ENCODE measurements around the gene CXCL11.
"Not testable (repeated sequence)": the region's sequence is repeated elsewhere in the genome, so short reads cannot be mapped to it uniquely, and the experiment has no call there.

CXCL11 gene

GRCh38 chr4:76003035-76003434, 32.8 kb downstream of the CXCL11 start:
- no peak for DNase-seq (ENCODE audit: extremely low read depth in 1 of 2, low read depth in 1 of 2)

- no peak for DNase-seq (ENCODE audit: extremely low read depth in 1 of 2, low read depth in 1 of 2)
These were observed 33.7 kb downstream of the CXCL11 start for GRCh38 chr4:76002176-76002575.

- DNase-seq (ENCODE audit: extremely low read depth in 1 of 2, low read depth in 1 of 2) = no peak
These were observed 34.2 kb downstream of the CXCL11 start for GRCh38 chr4:76001700-76002099.

GRCh38 chr4:76000279-76000678, 35.6 kb downstream of the CXCL11 start:
- no peak for DNase-seq (ENCODE audit: extremely low read depth in 1 of 2, low read depth in 1 of 2)

DNA sequence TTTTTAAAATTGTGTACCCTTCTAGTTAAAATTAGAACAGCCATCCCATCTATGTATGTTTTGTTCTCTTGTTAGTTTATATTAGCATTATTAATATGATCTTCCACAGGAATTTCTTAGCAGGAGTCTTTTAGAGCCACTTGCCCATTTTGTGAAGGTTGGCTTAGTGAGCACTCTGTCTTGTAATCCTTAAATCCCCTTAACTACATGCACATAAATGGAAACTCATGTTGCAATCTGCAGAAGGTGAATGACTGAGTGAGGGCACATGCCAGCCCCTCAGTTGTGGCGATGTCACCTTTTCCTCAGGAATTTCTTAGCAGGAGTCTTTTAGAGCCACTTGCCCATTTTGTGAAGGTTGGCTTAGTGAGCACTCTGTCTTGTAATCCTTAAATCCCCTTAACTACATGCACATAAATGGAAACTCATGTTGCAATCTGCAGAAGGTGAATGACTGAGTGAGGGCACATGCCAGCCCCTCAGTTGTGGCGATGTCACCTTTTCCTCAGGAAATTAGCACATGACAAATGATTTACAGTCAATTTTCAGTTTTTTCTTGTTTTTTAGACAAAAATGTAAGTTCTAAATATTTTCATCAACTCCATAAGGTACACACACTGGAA, 37.2 kb downstream of the CXCL11 start:
- DNase-seq (ENCODE audit: extremely low read depth in 1 of 2, low read depth in 1 of 2) = not testable (repeated sequence)

DNA sequence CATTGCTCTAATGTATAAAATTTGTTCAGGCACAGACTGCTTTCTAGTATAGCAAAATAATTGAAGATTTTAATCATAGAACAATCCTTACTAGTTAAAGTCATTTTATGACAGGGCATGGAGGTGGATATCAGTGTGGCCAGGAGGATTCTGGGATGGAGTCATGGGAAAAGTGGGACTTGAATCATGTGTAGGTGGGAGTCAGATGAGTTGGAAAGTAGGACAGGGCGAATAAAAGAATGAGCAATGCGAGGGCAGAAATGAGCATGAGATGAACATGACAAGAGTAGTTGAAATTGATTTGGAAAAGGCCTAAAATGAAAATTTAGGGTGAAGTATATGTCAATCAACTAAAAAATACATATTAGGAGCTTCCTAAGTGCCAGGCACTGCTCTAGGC, 37.9 kb downstream of the CXCL11 start:
- no peak for DNase-seq (ENCODE audit: extremely low read depth in 1 of 2, low read depth in 1 of 2)

- DNase-seq (ENCODE audit: extremely low read depth in 1 of 2, low read depth in 1 of 2) = no peak
These were observed 38.8 kb downstream of the CXCL11 start for GRCh38 chr4:75997081-75997480.

GRCh38 chr4:75995727-75996126, 40.1 kb downstream of the CXCL11 start:
- DNase-seq (ENCODE audit: extremely low read depth in 1 of 2, low read depth in 1 of 2) = no peak

DNA sequence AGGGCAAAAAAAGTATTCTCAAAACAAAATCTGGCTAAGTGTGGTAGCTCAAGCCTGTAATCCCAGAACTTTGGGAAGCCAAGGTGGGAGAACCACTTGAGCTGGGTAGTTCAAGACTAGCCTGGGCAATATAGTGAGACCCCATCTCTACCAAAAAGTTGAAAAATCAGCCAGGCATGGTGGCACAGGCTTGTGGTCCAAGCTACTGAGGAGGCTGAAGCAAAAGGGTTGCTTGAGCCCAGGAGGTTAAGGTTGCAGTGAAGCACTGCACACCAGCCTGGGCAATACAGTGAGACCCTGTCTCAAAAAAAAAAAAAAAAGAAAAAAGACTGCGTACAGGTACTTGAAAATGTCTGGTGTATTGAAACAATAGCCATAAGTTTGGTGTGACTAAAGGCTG, 43.4 kb downstream of the CXCL11 start:
- DNase-seq (ENCODE audit: extremely low read depth in 1 of 2, low read depth in 1 of 2) = no peak

DNA sequence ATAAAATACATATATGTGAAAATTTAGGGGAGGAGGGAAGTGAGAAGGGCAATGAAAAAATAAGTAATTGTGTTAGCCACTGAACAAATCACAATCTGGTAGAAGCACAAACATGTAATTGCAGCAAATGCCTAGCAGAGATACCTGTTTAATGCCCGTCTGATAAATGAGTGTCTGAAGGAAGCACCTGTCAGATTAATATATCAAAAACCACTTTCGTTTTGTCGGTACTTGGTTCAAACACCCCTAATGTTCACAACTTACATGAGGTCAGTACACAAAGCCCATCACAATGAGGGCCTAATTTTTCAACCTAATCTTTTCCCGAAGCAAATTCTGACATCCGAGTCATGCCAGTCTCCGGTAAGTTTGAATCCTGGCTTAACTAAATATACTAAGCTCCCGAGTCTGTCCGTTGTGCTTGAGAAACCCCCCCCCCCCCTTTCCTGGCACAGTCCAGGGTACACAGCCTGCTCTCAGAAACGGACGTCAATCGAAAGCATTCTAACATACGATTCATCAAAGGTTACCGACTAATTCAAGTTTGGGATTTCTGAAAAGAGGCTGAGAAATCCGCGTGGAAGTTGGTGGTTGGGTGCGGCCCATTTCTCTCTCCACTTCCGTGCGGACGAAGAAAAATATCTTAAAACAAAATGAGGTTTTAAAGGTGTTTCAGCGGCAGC, 45.9 kb downstream of the CXCL11 start:
- DNase-seq (ENCODE audit: extremely low read depth in 1 of 2, low read depth in 1 of 2) = no peak

DNA sequence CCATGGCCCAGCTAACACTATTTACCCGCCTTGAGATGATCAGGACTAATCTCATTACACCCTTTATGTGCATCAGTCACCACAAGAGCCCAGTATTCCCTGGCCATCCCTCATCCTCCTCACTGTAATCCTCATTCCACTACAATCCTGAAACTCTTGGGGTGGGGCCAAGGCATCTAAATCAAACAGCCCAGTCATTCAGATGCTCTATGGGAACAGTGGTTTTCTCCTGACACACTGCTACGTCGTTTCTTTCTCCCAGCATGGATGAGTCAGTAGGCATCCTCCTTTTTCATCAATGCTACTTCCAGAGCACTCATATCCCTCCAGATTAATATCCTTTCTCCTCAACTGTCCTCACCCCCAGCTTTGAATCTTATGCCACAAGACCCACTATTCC, 50.8 kb downstream of the CXCL11 start:
- no peak for DNase-seq (ENCODE audit: extremely low read depth in 1 of 2, low read depth in 1 of 2)

All from stimulated activated CD8-positive, alpha-beta memory T cell treated with anti-CD3 and anti-CD28 coated beads, Interleukin-7, amount 100 ng/mL, for 48 hours (primary cell).